Prostate gland (tissue), 2 donors: ENCODE measurements around the gene XIRP1.

Experiments
- CTCF ChIP-seq, 4 experiments: fragments of 200-600 bp in 2 of 4; fragments of 450-650 bp in 2 of 4; sonication (generic) in 2 of 4; IDR thresholded peaks; 1 replicate in 3 of 4; 2 replicates in 1 of 4; pipeline ENCODE4 v1.5.1; 2016 to 2019; ENCODE audit warnings: antibody characterized with exemption in 4 of 4, mild to moderate bottlenecking in 2 of 4, moderate library complexity in 2 of 4
- POLR2A ChIP-seq: fragments of 450-650 bp; IDR thresholded peaks from one replicate; pipeline ENCODE4 v1.6.1; 2016; ENCODE audit warnings: antibody characterized with exemption, mild to moderate bottlenecking

- TF ChIP-seq CTCF (IDR thresholded peaks at IDR 0.05) (no peak), POLR2A (no peak)
Observed at GRCh38 chr3:39165518-39165917, 26.9 kb downstream of the XIRP1 start.
